Pancreas (tissue), 10 donors: ENCODE results near the gene ENO2. TPM values are rescaled to one million over a fixed set of nuclear protein-coding genes. Genes with fewer than 3 reads are reported as not detected.

Experiments
- ATAC-seq, 4 donors: fragments of 200-7000 bp; cut with Tn5 transposase; one replicate each; pipeline versions ENCODE4 v1.8.0 to v1.9.1; 2020; ENCODE audit warnings: mild to moderate bottlenecking in 4 of 4, moderate library complexity in 4 of 4
- DNase-seq, 6 donors: peaks; one replicate each; pipeline ENCODE4 v3.0.0-alpha.2; 2020
- FAIRE-seq: peaks from 2 replicates; lab custom pipeline; 2012; peaks lifted over from hg19 to GRCh38; lab: Jason Lieb, UNC
- H3K27ac ChIP-seq, 4 donors: fragments of 200-600 bp; sonication (generic); 1 replicate in 3 of 4; 2 replicates in 1 of 4; pipeline versions ENCODE4 v1.5.0 to v1.8.0; 2020
- H3K27me3 ChIP-seq, 4 donors: fragments of 200-600 bp; one replicate each; pipeline ENCODE4 v1.8.0; 2021
- H3K36me3 ChIP-seq, 3 donors: fragments of 200-600 bp; sonication (generic) in 1 of 3; one replicate each; pipeline versions ENCODE4 v1.5.0 to v1.8.0; 2020 to 2021
- H3K4me1 ChIP-seq, 3 donors: fragments of 200-600 bp; one replicate each; pipeline ENCODE4 v1.8.0; 2021
- H3K4me3 ChIP-seq, 4 donors: fragments of 200-600 bp; sonication (generic) in 2 of 4; one replicate each; pipeline versions ENCODE4 v1.5.0 to v1.8.0; 2020 to 2021
- H3K9me3 ChIP-seq, 4 donors: fragments of 200-600 bp; one replicate each; pipeline ENCODE4 v1.8.0; 2021
- CTCF ChIP-seq, 4 donors: fragments of 200-600 bp; sonication (generic) in 3 of 4; IDR thresholded peaks; one replicate each; pipeline versions ENCODE4 v1.5.0 to v1.8.0; 2021; ENCODE audit warnings: antibody characterized with exemption in 4 of 4
- WGBS, 2 donors: extraction: QIAGEN DNeasy Blood & Tissue Kit; methylation state at CpG; one replicate each; pipeline ENCODE4 v1.1.7; 2013; 5-methylcytosine and 5-hydroxymethylcytosine counted together
- intact Hi-C, 3 donors: fragments of 100-400 bp; cut with DNase I; formaldehyde crosslinking; loops; one replicate each; pipeline versions ENCODE4 v1.11.1 to v1.14.2; 2022
- polyA plus RNA-seq, 2 donors: library from polyadenylated mRNA; stranded (reverse); fragments of 200-250 nt; gene quantifications; one replicate each; pipeline ENCODE4 v1.2.3, GENCODE V29; 2013
- total RNA-seq, 6 donors: library from RNA; stranded (reverse); fragmentation: NEBNext Ultra II Directional in 4 of 6; extraction: Animal tissue kit (Norgen Biotek cat#: 25700) in 4 of 6; gene quantifications; one replicate each; pipeline versions ENCODE4 v1.2.1 to v1.2.4, GENCODE V29; 2021 to 2023
- donor health status: healthy with polysubstance abuse.
- donor health status: DM: no; HTN: no; CAD: no; lungs with moderate emphysema.
- donor health status: DM: no; HTN: no; CAD: no.
- donor health status: control.
- donor health status: control.
- donor health status: Bipolar disorder and iron deficiency.
- donor health status: DM: yes; HTN: yes; CAD: no.
- donor health status: DM: no; HTN: no; CAD: no.
- donor health status: DM: no; HTN: no; CAD: no.
- donor health status: DM: yes; HTN: yes; CAD: no.

Gene ENO2
- total and polyA plus RNA-seq, 8 donors: 2.3 to 53.6 (median 6.6) TPM

- ATAC-seq: no peak
- WGBS, 2 donors: 81 to 84% methylated on average over 24 to 25 of the region's 25 CpGs
- no peaks in the 10 kb centered on the region for H3K27me3 ChIP-seq
- TF ChIP-seq CTCF (IDR thresholded peaks at IDR 0.05): no peak
- peaks cover under 1 to 5% (median 2%) of the 10 kb centered on the region in 3 donors for H3K4me1 ChIP-seq
- no peaks in the 10 kb centered on the region for H3K36me3 ChIP-seq
- no peaks in the 10 kb centered on the region for H3K9me3 ChIP-seq
- FAIRE-seq: no peak
- H3K27ac ChIP-seq: peak within 1 kb of the TSS in 2 of 4 donors; percentile 17 to 53
- intact Hi-C loops: no loop called here
- DNase-seq: peak in 4 of 6 donors; percentile 28 to 65 (median 62)
- H3K4me3 ChIP-seq: peak within 1 kb of the TSS in 1 of 4 donors; percentile 38
Observed at GRCh38 chr12:6950811-6951540, 36.6 kb downstream of the ENO2 start, which contains the start of gene PTPN6. Gene PTPN6 (plus strand): TSS chr12:6951356. CDS start chr12:6951513, 157 bp downstream.

GRCh38 chr12:6951551-6952120, 37.3 kb downstream of the ENO2 start:
- Histone ChIP-seq H3K4me1 (peaks cover 0 to 3% (median 0%) of the 10 kb centered on the region in 3 donors), H3K9me3 (no peaks in the 10 kb centered on the region), H3K36me3 (no peaks in the 10 kb centered on the region), H3K27ac (peak overlapping the region in 2 of 4 donors; percentile 17 to 53), H3K27me3 (no peaks in the 10 kb centered on the region), H3K4me3 (peak overlapping the region in 1 of 4 donors; percentile 38)
- TF ChIP-seq CTCF (IDR thresholded peaks at IDR 0.05): no peak
- FAIRE-seq: no peak
- no peak for ATAC-seq
- 85 to 86% methylated on average over 20 of the region's 20 CpGs for WGBS, 2 donors
- peak in 4 of 6 donors; percentile 18 to 73 (median 38) for DNase-seq
- intact Hi-C loops: no loop called here

- H3K36me3 ChIP-seq: no peaks in the 10 kb centered on the region
- no peaks in the 10 kb centered on the region for H3K27me3 ChIP-seq
- peak overlapping the region in 1 of 4 donors; percentile 38 for H3K4me3 ChIP-seq
- intact Hi-C loops: no loop called here
- WGBS, 2 donors: 82 to 84% methylated on average over 21 to 22 of the region's 22 CpGs
- peak overlapping the region in 2 of 4 donors; percentile 17 to 53 for H3K27ac ChIP-seq
- ATAC-seq (no peak), DNase-seq (peak in 4 of 6 donors; percentile 18 to 67 (median 31)), FAIRE-seq (no peak)
- H3K4me1 ChIP-seq: peaks cover 0 to 3% (median 0%) of the 10 kb centered on the region in 3 donors
- no peaks in the 10 kb centered on the region for H3K9me3 ChIP-seq
- TF ChIP-seq CTCF (IDR thresholded peaks at IDR 0.05): no peak
Observed at GRCh38 chr12:6952121-6952862, 37.9 kb downstream of the ENO2 start.

- ATAC-seq: no peak
- H3K4me3 ChIP-seq: peak overlapping the region in 1 of 4 donors; percentile 38
- no peak for FAIRE-seq
- peak in 3 of 6 donors; percentile 10 to 39 (median 30) for DNase-seq
- peak overlapping the region in 2 of 4 donors; percentile 5 to 52 for H3K27ac ChIP-seq
- TF ChIP-seq CTCF (IDR thresholded peaks at IDR 0.05): no peak
- intact Hi-C loops: no loop called here
- H3K4me1 ChIP-seq: peaks cover 0 to 3% (median 0%) of the 10 kb centered on the region in 3 donors
- no peaks in the 10 kb centered on the region for H3K27me3 ChIP-seq
- H3K9me3 ChIP-seq: no peaks in the 10 kb centered on the region
- WGBS, 2 donors: 88 to 90% methylated on average over 15 of the region's 15 CpGs
- no peaks in the 10 kb centered on the region for H3K36me3 ChIP-seq
Observed at GRCh38 chr12:6952863-6953441, 38.6 kb downstream of the ENO2 start.
